Breast epithelium (tissue), 4 donors: Measurements from ENCODE around the gene TEAD1. TPM values are rescaled to one million over a fixed set of nuclear protein-coding genes. Genes with fewer than 3 reads are reported as not detected.

Experiments used
- DNase-seq, 2 donors: peaks; one replicate each; pipeline ENCODE4 v3.0.0-alpha.2; 2019; ENCODE audit warnings: low spot score in 2 of 2
- H3K27ac ChIP-seq, 2 donors: fragments of 200-600 bp; sonication (generic) in 1 of 2; one replicate each; pipeline ENCODE4 v1.5.1; 2016 to 2019; ENCODE audit warnings: mild to moderate bottlenecking in 1 of 2
- H3K27me3 ChIP-seq, 2 donors: fragments of 200-600 bp; sonication (generic) in 1 of 2; one replicate each; pipeline versions ENCODE4 v1.5.1 to v1.6.0; 2017 to 2019; ENCODE audit warnings: control low read depth in 1 of 2, mild to moderate bottlenecking in 1 of 2
- H3K36me3 ChIP-seq: fragments of 200-600 bp; one replicate; pipeline ENCODE4 v1.5.1; 2019
- H3K4me1 ChIP-seq, 2 donors: fragments of 200-600 bp; sonication (generic); one replicate each; pipeline ENCODE4 v1.5.1; 2016 to 2019; ENCODE audit warnings: control low read depth in 1 of 2
- H3K4me3 ChIP-seq, 3 donors: fragments of 200-600 bp; sonication (generic); 1 replicate in 2 of 3; 2 replicates in 1 of 3; pipeline ENCODE4 v1.5.1; 2016 to 2019; ENCODE audit warnings: mild to moderate bottlenecking in 3 of 3, moderate library complexity in 2 of 3
- H3K9me3 ChIP-seq, 2 donors: fragments of 200-600 bp; sonication (generic) in 1 of 2; one replicate each; pipeline ENCODE4 v1.5.1; 2016 to 2019; ENCODE audit warnings: control low read depth in 1 of 2
- POLR2A ChIP-seq: fragments of 450-650 bp; IDR thresholded peaks from one replicate; pipeline ENCODE4 v1.6.1; 2016; ENCODE audit warnings: antibody characterized with exemption, mild to moderate bottlenecking, moderate library complexity
- POLR2AphosphoS5 ChIP-seq, 3 donors: sonication (generic); formaldehyde crosslinking; IDR thresholded peaks; one replicate each; pipeline ENCODE4 v1.6.1; 2017; ENCODE audit warnings: antibody characterized with exemption in 3 of 3
- intact Hi-C: fragments of 100-400 bp; cut with DNase I; formaldehyde crosslinking; loops from one replicate; pipeline ENCODE4 v1.15.1; 2023; ENCODE audit warnings: low total_unique reads
- total RNA-seq, 3 donors: library from RNA; depleted of rRNA; stranded (reverse); fragments of >200 nt; gene quantifications; one replicate each; pipeline ENCODE4 v1.1.0, GENCODE V29; 2016
- TF ChIP-seq, protein P1 (sequence below), 3 donors: fragments of 450-650 bp; IDR thresholded peaks; one replicate each; pipeline ENCODE4 v1.5.1; 2016 to 2017; ENCODE audit warnings: antibody characterized with exemption in 3 of 3, mild to moderate bottlenecking in 3 of 3, moderate library complexity in 3 of 3

Gene TEAD1
- total RNA-seq, 3 donors from 2014 or later, result 67.8 to 110 (median 80.1) TPM

DNA sequence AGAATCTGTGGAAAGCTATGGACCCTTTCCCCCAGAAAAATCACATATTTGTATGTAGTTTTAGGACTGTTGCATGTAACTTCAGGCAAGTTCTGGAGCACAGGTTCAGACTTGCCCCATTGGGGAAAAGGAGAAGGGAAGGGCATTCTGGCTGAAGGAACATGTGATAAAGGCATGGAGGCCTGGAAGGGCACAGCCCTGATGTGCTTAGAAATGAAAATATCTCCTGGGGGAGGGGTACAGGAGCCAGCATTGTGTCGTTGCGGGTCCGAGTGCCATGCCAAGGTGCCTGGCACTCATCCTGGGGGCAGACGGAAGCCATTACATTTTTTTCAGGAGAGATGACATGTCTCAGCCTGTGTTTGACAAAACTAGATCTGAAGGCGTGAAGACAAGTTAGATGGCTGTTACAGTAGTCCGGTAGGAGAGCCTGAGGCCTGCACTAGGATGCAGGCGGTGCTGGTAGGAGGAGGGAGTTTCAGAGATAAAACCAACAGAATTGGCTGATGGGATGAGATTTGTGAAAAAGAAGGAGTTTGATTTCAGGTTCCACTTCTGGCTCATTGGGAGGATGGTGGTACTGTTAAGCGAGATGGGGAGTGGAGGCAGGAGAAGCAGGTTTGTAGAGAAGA lies 96.9 kb downstream of the TEAD1 start:
- DNase-seq, result no peak
- intact Hi-C loops, result no loop called here
- TF ChIP-seq, protein P1, sequence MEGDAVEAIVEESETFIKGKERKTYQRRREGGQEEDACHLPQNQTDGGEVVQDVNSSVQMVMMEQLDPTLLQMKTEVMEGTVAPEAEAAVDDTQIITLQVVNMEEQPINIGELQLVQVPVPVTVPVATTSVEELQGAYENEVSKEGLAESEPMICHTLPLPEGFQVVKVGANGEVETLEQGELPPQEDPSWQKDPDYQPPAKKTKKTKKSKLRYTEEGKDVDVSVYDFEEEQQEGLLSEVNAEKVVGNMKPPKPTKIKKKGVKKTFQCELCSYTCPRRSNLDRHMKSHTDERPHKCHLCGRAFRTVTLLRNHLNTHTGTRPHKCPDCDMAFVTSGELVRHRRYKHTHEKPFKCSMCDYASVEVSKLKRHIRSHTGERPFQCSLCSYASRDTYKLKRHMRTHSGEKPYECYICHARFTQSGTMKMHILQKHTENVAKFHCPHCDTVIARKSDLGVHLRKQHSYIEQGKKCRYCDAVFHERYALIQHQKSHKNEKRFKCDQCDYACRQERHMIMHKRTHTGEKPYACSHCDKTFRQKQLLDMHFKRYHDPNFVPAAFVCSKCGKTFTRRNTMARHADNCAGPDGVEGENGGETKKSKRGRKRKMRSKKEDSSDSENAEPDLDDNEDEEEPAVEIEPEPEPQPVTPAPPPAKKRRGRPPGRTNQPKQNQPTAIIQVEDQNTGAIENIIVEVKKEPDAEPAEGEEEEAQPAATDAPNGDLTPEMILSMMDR (IDR thresholded peaks at IDR 0.05), result no peak
- TF ChIP-seq POLR2A, result no peak
- TF ChIP-seq POLR2AphosphoS5 (IDR thresholded peaks at IDR 0.05), result no peak
- no peaks in the 10 kb centered on the region for H3K36me3 ChIP-seq
- H3K27me3 ChIP-seq, result no peaks in the 10 kb centered on the region
- H3K27ac ChIP-seq, result peak overlapping the region in 1 of 2 donors; percentile 44
- no peaks in the 10 kb centered on the region for H3K9me3 ChIP-seq
- no peak overlapping the region for H3K4me3 ChIP-seq
- H3K4me1 ChIP-seq, result peaks cover 0 to 8% of the 10 kb centered on the region in 2 donors

DNA sequence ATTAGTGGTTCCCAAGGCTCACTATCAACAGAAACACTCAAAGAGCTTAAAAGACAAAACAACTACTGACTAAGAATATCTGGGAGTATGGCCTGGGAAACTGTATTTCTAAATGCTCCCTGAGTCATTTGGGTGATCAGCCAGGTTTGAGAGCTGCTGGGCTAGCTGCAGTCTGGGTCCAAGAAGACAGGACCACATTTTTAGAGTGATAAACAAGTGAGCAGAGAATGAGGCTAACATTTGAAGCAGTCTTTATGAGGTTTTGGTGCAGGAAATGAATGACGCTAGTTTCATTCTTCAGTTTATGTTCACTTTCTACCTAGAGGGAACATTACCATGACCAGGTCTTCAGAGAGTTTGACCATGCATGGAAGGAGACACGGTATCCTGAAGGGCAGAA lies 97.7 kb downstream of the TEAD1 start:
- peaks cover 0 to 8% of the 10 kb centered on the region in 2 donors for H3K4me1 ChIP-seq

DNA sequence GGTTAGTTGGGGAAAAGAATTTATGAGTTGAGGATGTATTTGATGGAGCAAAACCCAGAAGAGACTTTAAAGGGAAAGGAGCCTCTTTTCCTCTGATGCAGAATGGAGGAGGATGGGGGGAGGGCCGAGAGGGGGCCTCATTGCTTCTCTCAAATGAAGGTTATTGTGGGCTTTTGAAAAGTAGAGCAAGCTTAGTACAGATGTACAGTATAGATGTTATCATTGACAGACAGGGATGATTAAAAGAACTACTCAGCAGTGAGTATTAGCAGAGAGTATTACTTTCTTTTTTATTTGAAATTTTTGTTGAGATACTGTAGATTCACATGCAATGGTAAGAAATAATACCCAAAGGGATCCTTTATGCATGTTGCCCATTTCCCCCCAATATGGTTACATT lies 98.1 kb downstream of the TEAD1 start:
- no peaks in the 10 kb centered on the region for H3K9me3 ChIP-seq
- TF ChIP-seq, protein P1 (IDR thresholded peaks at IDR 0.05), result no peak
- TF ChIP-seq POLR2A (no peak), POLR2AphosphoS5 (IDR thresholded peaks at IDR 0.05) (no peak)
- no peak for DNase-seq
- peaks cover 0 to 8% of the 10 kb centered on the region in 2 donors for H3K4me1 ChIP-seq
- H3K27me3 ChIP-seq, result no peaks in the 10 kb centered on the region
- H3K27ac ChIP-seq, result peak overlapping the region in 1 of 2 donors; percentile 44
- intact Hi-C loops, result no loop called here
- no peak overlapping the region for H3K4me3 ChIP-seq
- H3K36me3 ChIP-seq, result no peaks in the 10 kb centered on the region

More for the DNA sequence above, 97.7 kb downstream of the TEAD1 start:
- TF ChIP-seq, protein P1 (IDR thresholded peaks at IDR 0.05), result no peak
- no peak for TF ChIP-seq POLR2A
- TF ChIP-seq POLR2AphosphoS5 (IDR thresholded peaks at IDR 0.05), result no peak
- Histone ChIP-seq H3K4me3 (no peak overlapping the region), H3K27ac (peak overlapping the region in 1 of 2 donors; percentile 44), H3K27me3 (no peaks in the 10 kb centered on the region), H3K36me3 (no peaks in the 10 kb centered on the region), H3K9me3 (no peaks in the 10 kb centered on the region)
- intact Hi-C loops, result no loop called here
- no peak for DNase-seq

DNA sequence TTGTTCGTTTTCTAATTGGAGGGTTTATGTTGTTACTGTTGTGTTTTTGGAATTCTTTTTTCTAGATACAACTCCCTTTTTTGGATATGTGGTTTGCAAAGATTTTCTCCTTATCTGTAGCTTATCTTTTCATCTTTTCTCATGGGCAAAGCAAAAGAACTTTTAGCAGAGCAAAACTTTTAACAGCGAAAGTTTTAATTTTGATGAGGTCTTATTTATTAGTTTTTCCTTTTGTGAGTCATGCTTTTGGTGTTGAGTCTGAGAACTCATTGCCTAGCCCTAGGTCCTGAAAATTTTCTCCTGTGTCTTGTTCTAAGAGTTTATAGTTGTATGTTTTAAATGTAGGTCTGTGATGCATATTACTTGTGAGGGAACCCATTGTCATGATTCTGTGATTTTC lies 99.4 kb downstream of the TEAD1 start:
- DNase-seq, result no peak
- TF ChIP-seq, protein P1 (IDR thresholded peaks at IDR 0.05), result no peak
- TF ChIP-seq POLR2AphosphoS5 (IDR thresholded peaks at IDR 0.05) (no peak), POLR2A (no peak)
- Histone ChIP-seq H3K4me1 (peaks cover 0 to 8% of the 10 kb centered on the region in 2 donors), H3K4me3 (no peak overlapping the region), H3K9me3 (no peaks in the 10 kb centered on the region), H3K27ac (no peak overlapping the region), H3K27me3 (no peaks in the 10 kb centered on the region), H3K36me3 (no peaks in the 10 kb centered on the region)
- intact Hi-C loops, result no loop called here

DNA sequence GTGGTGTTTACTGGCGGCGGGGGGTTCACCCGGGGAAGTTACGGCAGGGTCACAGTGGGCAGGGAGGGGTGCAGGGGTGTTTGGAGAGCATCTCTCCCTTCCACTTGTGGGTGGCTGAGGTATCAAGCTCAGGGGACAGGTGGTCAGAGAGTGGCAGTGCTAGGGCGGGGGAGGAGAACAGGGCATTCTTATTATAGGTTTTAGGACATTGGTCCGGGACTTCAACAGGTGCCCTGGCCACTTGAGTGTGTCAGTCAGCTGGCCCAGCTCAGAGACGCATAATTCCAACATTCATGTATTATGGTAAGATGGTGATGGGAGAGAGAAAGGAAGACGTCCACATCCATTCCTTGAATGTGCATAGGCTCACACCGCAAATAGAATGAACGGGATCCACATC lies 101.7 kb downstream of the TEAD1 start:
- H3K9me3 ChIP-seq, result no peaks in the 10 kb centered on the region
- intact Hi-C loops, result no loop called here
- no peaks in the 10 kb centered on the region for H3K4me1 ChIP-seq
- H3K36me3 ChIP-seq, result no peaks in the 10 kb centered on the region
- TF ChIP-seq, protein P1 (IDR thresholded peaks at IDR 0.05), result no peak
- TF ChIP-seq POLR2AphosphoS5 (IDR thresholded peaks at IDR 0.05), result no peak
- TF ChIP-seq POLR2A, result no peak
- no peak for DNase-seq
- H3K27me3 ChIP-seq, result no peaks in the 10 kb centered on the region
- no peak overlapping the region for H3K4me3 ChIP-seq
- H3K27ac ChIP-seq, result no peak overlapping the region
